Fibroblast of skin of left biceps (primary cell): ENCODE results near the gene VPS29.
"Not testable (repeated sequence)": the region's sequence is repeated elsewhere in the genome, so short reads cannot be mapped to it uniquely, and the experiment has no call there.

Source experiments
- DNase-seq, 2 experiments: peaks; one replicate each; pipeline ENCODE4 v3.0.0-alpha.2; 2013; ENCODE audit warnings: low read depth in 2 of 2

The VPS29 gene

DNA sequence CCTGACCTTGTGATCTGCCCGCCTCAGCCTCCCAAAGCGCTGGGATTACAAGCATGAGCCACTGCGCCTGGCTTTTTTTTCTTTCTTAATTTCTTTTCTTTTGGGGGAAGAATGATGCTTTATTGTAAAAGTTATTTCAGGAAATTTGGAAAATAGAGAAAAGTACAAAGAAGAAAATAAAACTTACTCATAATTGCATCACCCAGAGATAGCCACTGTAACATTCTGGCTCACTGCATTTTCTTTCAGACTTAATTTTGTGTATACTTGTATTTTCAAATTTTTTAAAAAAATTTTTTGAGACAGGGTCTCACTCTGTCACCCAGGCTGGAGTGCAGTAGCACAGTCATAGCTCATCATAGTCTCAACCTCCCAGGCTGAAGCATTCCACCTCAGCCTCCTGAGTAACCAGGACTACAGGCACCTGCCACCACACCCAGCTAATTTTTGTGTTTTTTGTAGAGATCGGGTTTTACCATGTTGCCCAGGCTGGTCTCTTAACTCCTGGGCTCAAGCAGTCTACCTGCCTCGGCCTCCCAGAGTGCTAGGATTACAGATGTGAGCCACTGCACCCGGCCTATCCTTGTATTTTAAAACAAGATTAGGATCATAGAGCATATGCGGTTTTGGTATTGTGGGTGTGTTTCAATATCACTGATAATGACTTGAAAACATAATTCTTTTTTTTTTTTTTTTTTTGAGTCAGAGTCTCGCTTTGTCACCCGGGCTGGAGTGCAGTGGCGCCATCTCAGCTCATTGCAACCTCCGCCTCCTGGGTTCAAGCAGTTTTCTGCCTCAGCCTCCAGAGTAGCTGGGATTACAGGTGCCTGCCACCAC is 19.2 kb upstream of the VPS29 start:
- not testable (repeated sequence) for DNase-seq

DNA sequence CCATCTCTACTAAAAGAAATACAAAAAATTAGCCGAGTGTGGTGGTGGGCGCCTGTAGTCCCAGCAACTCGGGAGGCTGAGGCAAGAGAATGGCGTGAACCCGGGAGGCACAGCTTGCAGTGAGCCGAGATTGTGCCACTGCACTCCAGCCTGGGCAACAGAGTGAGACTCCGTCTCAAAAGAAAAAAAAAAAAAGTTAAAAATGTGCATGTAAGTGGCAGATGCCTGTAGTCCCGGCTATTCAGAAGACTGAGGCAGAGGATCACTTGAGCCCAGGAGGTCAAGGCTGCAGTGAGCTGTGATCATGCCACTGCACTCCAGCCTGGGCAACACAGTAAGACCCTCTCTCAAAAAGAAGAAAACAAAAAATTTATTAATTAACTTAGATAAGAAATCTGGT is 16.1 kb upstream of the VPS29 start:
- DNase-seq = not testable (repeated sequence)

DNA sequence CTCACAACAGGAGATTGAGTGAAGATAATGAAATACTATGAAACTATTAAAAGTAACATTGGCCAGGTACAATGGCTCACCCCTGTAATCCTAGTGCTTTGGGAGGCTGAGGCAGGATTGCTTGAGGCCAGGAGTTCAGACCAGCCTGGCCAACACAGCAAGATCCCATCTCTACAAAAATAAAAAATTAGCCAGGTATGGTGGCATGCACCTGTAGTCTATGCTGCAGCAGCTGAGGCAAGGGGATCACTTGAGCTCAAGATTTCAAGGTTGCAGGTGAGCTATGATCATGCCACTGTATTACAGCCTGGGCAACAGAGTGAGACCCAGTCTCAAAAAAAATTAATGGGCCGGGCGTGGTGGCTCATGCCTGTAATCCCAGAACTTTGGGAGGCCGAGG is 15.1 kb upstream of the VPS29 start:
- no peak for DNase-seq

DNA sequence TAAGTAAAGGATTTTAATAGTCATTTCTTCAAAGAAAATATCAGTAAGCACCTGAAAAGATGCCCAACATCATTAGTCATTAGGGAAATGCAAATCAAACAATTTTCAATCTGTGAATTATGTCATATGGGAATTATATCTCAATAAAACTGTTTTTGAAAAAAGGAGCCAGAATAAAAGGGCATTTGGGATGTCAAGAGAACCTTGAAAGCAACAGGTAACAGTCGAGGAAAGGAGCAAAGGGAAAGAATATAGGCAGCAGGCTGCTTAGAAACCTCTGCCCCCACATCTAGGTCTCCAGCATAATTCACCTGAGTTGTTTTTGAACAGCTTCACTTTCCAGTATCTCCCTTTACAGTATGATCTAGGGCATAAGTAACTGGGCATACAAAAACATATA is 12.5 kb upstream of the VPS29 start:
- no peak for DNase-seq

DNA sequence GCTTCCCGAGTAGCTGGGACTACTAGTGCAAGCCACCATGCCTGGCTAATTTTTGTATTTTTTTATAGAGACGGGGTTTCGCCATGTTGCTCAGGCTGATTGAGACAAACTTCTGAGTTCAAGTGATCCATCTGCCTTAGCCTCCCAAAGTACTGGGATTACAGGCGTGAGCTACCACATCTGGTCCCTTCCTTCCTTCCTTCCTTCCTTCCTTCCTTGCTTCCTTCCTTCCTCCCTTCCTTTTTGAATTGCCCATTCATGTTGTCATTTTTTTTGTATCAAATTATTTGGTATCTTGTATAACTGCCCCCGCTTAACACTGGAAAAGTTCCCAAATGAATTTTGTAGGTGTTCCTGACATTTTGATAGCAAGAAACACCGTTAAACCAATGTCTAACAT is 11.9 kb upstream of the VPS29 start:
- no peak for DNase-seq

DNA sequence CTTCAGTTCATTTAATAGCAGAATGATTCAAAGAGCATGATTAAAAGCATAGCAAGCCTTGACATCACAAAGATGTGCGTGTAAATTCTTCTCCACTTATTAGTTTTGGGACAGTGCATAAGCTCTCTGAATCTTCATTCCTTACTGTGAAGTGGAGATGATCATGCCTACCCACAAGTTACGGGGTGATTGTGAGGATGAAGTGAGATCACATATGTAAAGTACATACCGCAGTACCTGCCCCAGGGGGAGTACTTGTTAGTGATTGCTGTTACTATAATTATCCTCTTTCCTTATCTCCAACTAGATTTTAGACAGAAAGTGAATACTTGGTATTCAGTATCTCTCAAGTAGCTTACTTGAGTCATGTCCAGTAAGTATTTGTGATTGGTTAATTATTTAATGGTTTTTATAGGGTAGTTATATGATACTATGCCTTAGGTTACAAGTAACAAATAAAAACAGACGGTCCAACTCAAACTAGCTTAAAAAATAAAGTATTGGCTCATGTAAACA is 6.2 kb upstream of the VPS29 start:
- no peak for DNase-seq

DNA sequence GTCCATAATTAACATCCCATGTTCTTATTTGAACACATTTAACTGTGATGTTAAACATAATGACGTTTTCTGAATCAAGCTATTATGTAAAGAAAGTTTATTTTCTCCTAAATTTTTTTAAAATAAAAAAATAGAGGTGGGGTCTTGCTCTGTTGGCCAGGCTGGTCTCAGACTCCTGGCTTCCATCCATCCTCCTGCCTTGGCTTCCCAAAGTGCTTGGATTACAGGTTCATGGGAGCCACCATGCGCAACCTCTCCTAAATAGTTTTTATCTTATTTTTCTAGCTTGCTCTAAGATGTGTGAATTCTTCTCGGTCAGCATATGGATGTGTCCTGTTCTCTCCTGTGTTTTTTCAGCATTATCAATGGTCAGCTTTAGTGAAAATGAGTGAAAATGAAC is 3.4 kb upstream of the VPS29 start:
- no peak for DNase-seq

DNA sequence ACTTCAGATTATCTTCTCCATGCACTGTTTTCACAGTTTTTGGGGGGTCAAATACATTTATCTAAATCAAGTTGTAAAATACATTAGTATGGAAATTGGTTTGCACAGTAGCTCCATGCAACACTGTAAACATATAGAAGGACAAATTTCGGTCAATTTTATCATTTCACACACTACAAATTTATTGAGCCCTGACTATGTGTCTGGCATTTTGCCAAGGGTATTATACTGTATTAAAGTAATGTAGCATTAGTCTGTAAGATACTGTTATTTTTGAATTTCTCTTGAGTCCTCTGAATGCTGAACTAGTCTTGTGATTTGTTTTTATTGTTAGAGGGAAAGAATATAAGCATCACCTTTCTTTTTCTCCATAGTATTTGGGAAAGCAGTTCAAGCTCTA is 1.5 kb upstream of the VPS29 start:
- no peak for DNase-seq

DNA sequence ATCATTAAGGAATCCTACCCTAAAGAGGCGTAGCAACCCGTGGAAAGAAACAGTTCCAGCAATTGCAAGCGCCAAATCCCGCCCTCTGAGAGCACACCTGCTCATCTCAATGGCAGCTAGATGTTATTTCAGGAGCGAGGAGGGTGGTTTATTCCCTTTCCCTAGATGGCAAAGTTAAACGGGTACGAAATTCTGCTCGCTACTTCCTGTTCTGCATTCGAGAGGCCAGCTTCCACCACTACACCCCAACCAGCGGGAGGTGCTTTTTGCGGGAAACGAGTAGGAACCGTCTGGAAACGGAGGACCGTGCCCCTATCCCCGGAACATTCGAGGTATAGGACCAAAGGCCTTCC is 536 bp downstream of the VPS29 start:
- DNase-seq = no peak

DNA sequence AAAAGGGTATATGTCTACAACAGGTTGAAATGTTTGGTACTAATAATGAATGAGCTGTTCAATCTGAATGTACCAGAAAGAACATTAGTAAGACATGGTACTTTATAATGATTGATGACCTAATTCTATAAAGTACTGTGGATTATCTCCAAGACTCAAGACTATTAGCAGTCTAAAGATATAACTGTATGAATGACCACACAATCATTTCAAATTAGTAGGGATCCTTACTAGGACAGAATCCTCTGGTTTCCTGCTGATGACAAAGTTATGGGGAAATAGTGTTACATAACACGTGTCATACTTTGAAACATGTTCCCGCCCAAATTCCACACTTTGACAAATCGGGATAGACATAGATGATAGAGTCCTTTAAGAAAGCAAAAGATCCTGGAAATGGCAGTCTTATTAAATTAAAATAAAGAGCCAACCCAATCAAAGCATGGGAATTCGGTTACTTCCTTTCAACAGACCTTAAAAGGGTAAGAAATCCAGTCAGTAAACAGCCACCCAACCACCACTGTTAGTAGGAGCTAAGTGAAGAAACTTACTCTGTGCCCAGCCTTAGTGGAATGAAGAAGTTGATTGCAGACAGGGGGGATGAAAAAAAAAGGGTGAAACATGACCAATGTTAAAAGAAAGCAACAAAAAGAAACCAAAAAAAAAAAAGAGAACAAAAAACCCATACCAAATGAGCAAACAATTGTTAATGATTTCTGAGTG is 2.8 kb downstream of the VPS29 start:
- no peak for DNase-seq

DNA sequence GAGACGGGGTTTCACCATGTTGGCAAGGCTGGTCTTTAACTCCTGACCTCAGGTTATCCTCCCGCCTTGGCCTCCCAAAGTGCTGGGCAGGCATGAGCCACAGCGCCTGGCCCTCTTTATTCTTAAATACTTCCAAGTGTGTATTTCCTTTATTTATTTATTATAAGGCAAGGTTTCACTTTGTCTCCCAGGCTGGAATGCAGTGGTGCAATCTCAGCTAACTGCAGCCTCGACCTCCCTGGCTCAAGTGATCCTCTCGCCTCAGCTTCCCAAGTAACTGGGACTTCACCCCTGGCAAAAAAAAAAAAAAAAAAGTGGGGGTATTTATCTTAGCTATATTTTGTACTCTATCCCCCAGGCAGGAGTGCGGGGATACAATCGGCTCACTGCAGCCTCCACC is 26.5 kb downstream of the VPS29 start:
- no peak for DNase-seq

DNA sequence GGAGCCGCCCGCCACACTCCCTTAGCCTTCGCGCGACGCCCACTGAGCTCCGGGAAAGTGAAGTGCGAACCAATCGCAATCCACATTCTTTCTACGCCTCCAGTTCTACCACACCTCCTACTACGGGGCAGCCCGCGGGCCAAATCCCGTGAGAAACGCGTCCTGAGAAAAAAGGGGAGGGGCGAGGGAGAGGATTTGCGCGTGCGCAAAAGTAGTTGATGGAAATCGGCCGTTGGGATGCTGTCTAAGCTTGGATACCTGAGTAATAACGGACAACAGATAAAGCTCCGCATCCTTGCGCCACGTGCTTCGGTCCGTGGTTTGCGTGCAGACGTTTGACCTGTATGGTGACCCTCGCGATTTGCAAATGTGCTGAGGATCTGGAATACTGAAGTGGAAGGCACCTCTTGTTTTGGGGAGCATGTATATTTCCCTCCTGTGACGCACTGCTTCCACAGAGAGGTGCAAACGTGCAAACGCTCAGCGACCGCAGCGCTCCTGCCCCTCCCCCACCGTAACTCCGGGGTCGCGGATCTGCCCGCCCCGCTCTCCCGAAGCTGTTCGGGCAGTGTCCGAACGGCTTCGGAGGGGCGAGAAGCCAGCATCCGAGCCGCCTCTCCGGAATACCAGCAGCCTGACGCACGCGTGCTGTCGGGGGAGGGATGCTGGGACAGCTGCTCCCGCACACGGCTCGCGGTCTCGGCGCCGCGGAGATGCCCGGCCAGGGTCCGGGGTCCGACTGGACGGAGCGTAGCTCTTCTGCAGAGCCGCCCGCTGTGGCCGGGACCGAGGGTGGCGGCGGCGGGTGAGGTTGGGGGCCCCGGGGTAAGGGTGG is 33.5 kb downstream of the VPS29 start, which contains the start of the genes FAM216A and GPN3:
Gene FAM216A (plus strand): TSS at position 632 of the 835 bp plus-strand sequence. CDS start 31 bp downstream, at position 663.
Gene GPN3 (minus strand): TSS at position 44 of the 835 bp plus-strand sequence. CDS start 54 bp downstream, outside the sequence.
- DNase-seq = peak; percentile 96 to 97

DNA sequence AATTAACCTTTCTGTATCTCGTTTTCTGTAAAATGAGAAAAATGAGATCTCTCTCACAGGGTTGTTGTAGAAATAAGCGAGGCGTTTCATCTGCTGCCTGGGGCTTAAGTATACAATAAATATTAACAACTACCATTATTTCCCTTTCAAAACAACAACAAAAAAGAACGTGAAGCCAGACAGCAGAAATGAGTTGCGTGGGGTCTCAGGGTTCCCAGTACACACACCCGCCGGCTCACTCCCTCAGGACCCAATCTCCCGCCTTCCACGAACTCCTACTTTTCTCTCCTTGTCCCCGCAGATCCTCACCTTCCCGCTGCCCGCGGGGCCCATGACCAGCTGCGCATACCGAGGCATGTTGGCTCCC is 34.1 kb downstream of the VPS29 start:
- no peak for DNase-seq

DNA sequence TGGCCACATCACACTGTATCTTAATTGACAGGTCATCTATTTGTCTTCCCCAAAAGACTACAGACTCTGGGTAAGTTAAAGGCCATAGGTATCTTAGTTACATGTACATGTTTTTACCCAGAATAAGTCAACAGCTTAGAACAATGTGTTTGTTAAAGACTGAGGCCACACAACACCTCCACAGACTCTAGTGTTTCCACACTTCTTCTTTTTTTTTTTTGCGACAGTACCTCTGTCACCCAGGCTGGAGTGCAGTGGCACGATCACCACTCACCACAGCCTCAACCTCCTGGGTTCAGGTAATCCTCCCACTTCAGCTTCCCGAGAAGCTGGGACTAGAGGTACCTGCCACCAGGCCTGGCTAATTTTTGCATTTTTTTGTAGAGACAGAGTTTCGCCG is 35.1 kb downstream of the VPS29 start:
- no peak for DNase-seq

DNA sequence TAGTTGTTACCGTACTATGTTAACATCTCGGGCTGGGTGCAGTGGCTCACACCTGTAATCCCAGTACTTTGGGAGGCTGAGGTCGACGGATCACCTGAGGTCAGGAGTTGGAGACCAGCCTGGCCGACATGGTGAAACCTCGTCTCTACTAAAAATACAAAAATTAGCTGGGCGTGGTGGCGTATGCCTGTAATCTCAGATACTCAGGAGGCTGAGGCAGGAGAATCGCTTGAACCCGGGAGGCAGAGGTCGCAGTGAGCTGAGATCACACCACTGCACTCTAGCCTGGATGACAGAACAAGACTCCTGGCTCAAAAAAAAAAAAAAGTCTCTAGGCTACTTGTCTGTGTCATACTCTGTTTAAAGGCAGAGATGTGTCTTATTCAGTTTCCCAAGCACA is 36.1 kb downstream of the VPS29 start:
- not testable (repeated sequence) for DNase-seq

DNA sequence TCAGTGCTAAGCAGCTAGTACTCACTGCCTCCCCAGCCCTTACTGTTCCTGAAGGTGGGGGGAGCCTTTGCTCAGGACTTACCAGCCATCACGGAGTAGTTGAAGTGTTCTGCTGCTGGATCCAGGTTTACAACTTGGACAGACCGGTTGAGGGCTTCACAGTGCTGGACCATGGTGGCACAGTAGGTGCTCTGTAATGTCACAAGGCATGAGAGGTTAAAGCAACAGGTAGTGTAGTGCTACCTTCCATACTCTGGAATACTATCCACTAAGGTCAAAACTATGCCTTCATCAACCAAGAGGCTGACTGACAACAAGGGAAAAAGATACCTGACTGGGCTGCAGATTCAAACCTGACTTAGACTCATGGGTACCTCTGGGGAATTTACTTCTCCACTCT is 36.9 kb downstream of the VPS29 start:
- DNase-seq = no peak

DNA sequence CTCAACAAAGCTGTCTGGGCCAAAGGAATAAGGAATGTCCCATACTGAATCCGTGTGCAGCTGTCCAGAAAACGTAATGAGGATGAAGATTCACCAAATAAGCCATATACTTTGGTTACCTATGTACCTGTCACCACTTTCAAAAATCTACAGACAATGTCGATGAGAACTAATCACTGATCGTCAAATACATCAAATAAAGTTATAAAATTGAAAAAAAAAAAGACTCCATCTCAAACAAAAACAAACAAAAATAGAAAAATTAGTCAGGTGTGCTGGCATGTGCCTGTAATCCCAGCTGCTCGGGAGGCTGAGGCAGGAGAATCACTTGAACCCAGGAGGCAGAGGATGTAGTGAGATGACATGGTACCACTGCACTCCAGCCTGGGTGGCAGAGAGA is 40.7 kb downstream of the VPS29 start:
- DNase-seq = not testable (repeated sequence)

DNA sequence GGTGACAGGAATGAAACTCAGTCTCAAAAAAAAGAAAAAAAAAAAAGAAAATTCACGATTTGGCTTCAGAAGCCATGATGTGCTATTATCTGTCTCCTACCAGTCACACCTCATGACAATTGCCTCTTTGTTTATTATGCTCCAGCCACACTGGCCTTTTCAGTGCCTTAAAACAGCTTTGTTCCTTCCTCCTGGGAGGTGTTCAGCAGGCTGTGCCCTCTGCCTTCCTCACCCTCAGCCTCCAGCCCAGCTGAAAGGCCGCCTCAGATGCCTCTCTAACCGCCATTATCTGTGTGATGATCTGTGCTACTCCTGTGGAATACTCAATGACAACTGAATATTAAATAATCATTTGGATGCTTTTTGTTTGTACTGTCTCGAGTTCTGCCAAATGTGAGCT is 43.2 kb downstream of the VPS29 start:
- no peak for DNase-seq

DNA sequence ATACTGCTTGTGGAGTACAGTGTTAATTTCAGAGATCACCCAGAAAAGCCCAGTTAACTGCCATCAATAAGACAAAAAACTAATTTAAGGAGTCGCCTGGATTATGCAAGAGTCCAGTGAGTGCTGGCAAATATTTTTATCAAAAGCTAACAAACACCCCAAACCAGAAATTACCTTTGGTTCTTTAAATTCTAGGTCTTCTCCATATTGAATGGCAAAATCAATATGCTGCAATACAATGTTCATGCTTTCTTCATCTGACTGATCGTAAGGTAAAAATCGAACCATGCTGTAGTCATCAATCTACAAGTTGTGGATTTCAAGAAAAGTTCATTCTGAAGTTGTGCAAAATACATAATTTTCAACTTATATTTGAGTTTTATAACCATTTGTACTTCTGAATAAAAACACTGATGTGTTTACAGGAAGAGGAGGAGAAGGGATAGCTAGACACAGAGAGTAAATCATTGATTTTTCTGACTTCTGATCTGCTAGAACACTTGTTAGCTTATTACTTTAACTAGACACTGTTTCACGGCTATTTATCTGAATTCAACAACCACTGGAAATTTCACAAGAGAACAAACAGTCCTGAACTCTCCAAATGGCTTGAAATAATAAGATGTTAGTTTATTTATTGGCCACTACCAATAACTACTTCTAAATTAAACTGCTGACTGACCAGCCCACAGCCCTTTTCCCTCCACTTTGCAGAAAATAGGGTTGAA is 48.2 kb downstream of the VPS29 start:
- no peak for DNase-seq

DNA sequence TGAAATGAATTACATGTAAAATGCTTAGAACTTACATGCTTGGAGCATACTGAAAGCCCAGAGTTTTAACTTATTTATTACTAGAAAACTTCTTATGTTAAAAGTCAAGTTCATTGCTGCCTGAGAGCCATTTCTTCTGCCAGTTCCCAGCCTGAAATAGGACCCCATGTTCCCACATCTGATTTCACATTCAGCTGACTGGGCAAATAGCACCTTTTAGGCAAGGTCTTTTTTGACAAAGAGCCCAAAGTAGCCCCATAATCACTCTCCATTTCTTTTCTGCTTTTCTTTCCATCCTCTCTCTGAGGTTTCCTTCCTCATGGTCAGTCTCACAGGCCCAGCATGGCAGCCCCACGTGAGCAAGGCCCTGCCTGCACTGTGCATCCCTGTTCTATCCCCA is 50.6 kb downstream of the VPS29 start:
- DNase-seq = no peak

DNA sequence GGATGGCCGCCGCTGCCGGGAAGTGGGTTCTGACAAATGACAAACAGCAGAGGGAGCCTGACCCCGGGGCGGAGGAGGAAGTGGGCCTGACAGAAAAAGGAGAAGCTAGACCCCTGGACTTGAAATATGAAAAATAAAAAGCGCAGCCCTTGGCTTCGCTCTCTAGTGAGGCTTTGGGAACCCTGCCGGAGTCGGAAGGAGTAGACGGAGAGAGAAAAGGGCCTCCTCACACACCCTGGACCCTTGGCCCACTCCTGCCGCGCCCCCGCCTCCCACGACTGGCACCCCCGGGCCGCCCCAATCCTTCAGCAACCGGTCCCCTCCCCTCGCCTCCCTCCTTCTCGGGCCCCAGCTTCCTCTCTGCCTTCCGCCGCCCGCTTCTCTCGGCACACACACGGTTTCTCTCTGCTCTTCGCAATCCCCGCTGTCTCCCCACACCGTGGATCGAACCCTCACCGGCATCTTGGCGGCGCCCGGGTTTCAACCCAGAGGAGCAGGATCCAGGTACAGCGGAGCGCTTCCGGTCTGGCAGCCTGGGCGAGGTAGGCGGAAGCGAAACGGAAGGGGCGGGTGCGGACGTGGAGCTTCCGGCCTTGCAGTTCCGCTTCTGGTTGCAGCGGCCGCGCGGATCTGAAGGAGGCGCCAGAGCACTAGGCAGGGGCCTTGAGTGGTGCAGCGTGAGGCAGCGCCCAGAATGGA is 52.0 kb downstream of the VPS29 start, which contains the start of gene ARPC3:
Gene ARPC3 (minus strand): TSS at position 539 of the 699 bp plus-strand sequence. CDS start 77 bp downstream, at position 462.
- peak; percentile 80 to 82 for DNase-seq
